Urinary bladder (tissue), 4 donors: ENCODE measurements around the gene SPSB2. TPM values are rescaled to one million over a fixed set of nuclear protein-coding genes. Genes with fewer than 3 reads are reported as not detected.

Experiments used
- DNase-seq: peaks from one replicate; pipeline ENCODE4 v3.0.0-alpha.2; 2015; ENCODE audit errors: extremely low spot score
- H3K27ac ChIP-seq: one replicate; pipeline ENCODE4 v1.5.1; 2013; ENCODE audit warnings: low read depth, mild to moderate bottlenecking, moderate library complexity
- H3K36me3 ChIP-seq: one replicate; pipeline ENCODE4 v1.6.1; 2013; ENCODE audit warnings: mild to moderate bottlenecking, moderate library complexity; ENCODE audit not compliant: insufficient read depth
- H3K4me1 ChIP-seq: one replicate; pipeline ENCODE4 v1.6.1; 2013; ENCODE audit warnings: mild to moderate bottlenecking, moderate library complexity; ENCODE audit not compliant: insufficient read depth
- H3K4me3 ChIP-seq: one replicate; pipeline ENCODE4 v1.5.1; 2013; ENCODE audit warnings: low read depth, low read length
- WGBS: extraction: QIAGEN DNeasy Blood & Tissue Kit; methylation state at CpG from one replicate; pipeline ENCODE4 v1.1.7; 2013; 5-methylcytosine and 5-hydroxymethylcytosine counted together
- polyA plus RNA-seq: library from polyadenylated mRNA; stranded (reverse); fragments of 200-250 nt; gene quantifications from one replicate; pipeline ENCODE4 v1.2.3, GENCODE V29; 2013
- total RNA-seq: library from RNA; depleted of rRNA; stranded (reverse); fragments of >200 nt; gene quantifications from one replicate; pipeline ENCODE4 v1.2.3, GENCODE V29; 2014
- donor health status: healthy with polysubstance abuse.
- donor health status: healthy.

SPSB2 gene
- total and polyA plus RNA-seq, 2 donors = 3.2 to 12.3 TPM

- H3K4me3 ChIP-seq = no peak overlapping the region
- no peaks in the 10 kb centered on the region for H3K4me1 ChIP-seq
- H3K27ac ChIP-seq = no peak overlapping the region
- no peak for DNase-seq
- H3K36me3 ChIP-seq = no peaks in the 10 kb centered on the region
- 71% methylated on average over 6 of the region's 6 CpGs for WGBS
Observed at GRCh38 chr12:6833189-6833890, 39.8 kb downstream of the SPSB2 start.

DNA sequence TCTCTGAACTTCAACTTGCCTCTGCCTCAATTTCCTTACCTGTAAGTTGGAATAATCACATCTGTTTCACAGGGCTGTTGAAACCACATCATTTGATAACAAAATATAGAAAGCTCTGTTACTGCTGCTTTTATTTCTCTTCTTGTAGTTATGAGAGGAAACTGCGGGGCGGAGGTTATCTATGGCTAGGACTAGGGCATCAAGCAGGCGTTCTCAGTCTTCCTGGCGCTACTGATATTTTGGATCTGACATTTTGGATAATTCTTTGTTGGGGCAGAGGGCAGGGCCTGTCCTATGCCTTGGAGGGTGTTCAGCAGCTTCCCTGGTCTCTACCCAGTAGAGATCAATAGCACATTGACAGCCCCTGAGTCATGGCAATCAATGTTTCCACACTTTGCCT is 41.0 kb downstream of the SPSB2 start:
- 96% methylated on average over 4 of the region's 4 CpGs for WGBS
- Histone ChIP-seq H3K4me3 (no peak overlapping the region), H3K36me3 (no peaks in the 10 kb centered on the region), H3K4me1 (no peaks in the 10 kb centered on the region), H3K27ac (no peak overlapping the region)
- no peak for DNase-seq

DNA sequence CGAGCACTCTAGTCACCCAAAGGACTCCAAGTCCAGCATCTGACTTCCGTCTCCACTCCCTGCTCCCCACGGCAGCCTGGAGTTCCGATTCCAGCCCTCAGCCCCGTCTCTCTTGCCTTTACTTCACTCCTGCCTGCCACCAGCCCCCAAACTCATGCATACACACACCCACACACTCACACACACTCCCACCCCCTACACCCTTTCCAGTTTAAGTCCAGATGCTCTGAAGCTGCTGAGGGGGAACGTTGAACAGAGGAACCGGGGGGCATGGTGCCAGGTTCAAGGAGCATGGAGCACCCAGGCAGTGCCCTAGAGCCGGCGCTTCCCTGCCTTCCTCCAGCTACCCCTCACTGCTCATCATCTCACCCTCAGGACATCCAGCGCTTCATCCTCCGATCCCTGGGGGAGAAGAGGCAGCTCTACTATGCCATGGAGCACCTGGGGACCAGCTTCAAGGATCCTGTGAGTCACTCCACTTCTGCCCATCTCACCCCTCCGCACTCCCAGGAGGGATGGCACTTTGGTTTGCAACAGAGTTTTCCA is 41.6 kb downstream of the SPSB2 start:
- Histone ChIP-seq H3K27ac (no peak overlapping the region), H3K4me1 (no peaks in the 10 kb centered on the region), H3K4me3 (no peak overlapping the region), H3K36me3 (no peaks in the 10 kb centered on the region)
- 88% methylated on average over 12 of the region's 12 CpGs for WGBS
- no peak for DNase-seq

DNA sequence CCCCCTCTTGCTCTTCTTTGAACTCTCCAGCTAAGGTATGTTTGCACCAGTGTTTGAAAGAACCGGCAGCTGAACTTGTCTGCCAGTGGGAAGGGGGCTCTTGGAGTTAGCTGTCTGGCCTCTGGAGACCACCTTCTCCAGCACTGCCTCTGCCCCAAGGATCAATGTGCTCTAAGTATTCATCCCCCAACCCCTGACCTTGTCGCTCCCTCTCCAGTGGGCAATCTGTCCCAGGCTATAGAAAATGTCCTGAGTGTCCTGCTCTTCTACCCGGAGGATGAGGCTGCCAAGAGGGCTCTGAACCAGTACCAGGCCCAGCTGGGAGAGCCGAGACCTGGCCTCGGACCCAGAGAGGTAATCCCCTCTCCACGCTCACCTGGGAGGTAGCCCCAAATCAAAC is 42.1 kb downstream of the SPSB2 start:
- Histone ChIP-seq H3K4me3 (no peak overlapping the region), H3K36me3 (no peaks in the 10 kb centered on the region), H3K27ac (no peak overlapping the region), H3K4me1 (no peaks in the 10 kb centered on the region)
- 88% methylated on average over 6 of the region's 6 CpGs for WGBS
- DNase-seq = no peak

DNA sequence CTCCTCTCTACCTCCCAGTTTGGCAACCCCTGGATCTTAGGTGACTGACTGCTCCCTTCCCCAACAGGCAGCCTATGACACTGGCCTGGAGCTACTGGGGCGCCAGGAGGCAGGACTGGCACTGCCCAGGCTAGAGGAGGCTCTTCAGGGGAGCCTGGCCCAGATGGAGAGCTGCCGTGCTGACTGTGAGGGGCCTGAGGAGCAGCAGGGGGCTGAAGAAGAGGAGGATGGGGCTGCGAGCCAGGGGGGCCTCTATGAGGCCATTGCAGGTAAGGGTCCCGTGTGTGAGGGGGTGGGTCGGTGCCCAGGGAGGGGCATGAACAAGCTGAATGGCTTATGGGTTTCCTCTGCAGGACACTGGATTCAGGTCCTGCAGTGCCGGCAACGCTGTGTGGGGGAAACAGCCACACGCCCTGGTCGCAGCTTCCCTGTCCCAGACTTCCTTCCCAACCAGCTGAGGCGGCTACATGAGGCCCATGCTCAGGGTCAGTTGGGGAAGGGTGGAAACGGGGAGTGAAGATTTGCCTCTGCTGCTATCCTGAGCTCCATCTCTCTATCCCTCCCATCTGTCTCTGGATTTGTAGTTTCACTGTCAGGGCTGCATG is 42.7 kb downstream of the SPSB2 start:
- DNase-seq = no peak
- WGBS = 81% methylated on average over 11 of the region's 11 CpGs
- no peak overlapping the region for H3K4me3 ChIP-seq

GRCh38 chr12:6829536-6830220 is 43.4 kb downstream of the SPSB2 start:
- Histone ChIP-seq H3K4me3 (peak overlapping the region; percentile 81), H3K4me1 (no peaks in the 10 kb centered on the region), H3K27ac (no peak overlapping the region), H3K36me3 (no peaks in the 10 kb centered on the region)
- 36% methylated on average over 19 of the region's 19 CpGs for WGBS
- no peak for DNase-seq

More for the DNA sequence above, 42.7 kb downstream of the SPSB2 start:
- H3K4me1 ChIP-seq = no peaks in the 10 kb centered on the region
- no peaks in the 10 kb centered on the region for H3K36me3 ChIP-seq
- no peak overlapping the region for H3K27ac ChIP-seq

DNA sequence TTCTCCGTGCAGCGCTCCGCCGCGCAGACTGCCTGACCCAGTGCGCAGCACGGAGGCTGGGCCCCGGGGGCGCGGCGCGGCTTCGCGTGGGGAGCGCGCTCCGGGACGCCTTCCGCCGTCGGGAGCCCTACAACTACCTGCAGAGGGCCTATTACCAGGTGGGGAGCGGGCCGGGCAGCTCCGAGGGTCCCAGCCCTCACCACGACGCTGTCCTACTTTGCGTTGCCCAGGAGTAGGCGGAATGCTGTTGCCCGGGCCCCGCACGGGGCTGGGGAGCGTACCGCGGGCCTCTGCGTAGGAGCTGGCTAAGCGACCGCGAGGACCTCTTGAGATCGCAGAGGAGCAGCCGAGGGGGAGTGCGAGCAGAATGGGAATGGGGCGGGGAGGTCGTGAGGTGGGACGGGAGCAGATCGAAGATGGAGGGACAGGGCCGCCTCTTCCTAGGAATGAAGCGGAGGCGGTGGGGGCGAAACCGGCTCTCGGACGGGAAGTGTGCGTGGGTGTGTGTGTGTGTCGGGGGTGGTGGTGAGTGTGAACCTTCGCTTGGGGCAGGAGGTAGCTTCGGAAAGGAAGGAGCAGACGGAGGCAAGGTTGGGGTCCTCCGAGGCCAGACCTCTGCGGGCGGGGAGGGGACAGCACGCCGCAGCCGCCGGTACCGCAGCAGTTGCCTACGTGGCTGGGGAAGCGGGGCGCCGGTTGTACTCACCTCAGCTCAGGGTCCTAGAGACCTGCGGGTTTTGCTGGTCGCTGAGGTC is 44.1 kb downstream of the SPSB2 start:
- WGBS = under 1% methylated on average over 71 of the region's 71 CpGs
- peak; percentile 40 for DNase-seq
- Histone ChIP-seq H3K27ac (peak overlapping the region; percentile 72), H3K4me3 (peak overlapping the region; percentile 81), H3K36me3 (no peaks in the 10 kb centered on the region), H3K4me1 (no peaks in the 10 kb centered on the region)

GRCh38 chr12:6827982-6828780 is 44.9 kb downstream of the SPSB2 start, which contains the start of gene P3H3:
P3H3 (plus strand) TSS chr12:6828407; CDS start chr12:6828441, 34 bp downstream.
- WGBS = under 1% methylated on average over 59 of the region's 60 CpGs

GRCh38 chr12:6827437-6827911 is 45.6 kb downstream of the SPSB2 start:
- H3K4me3 ChIP-seq = no peak overlapping the region
- no peaks in the 10 kb centered on the region for H3K4me1 ChIP-seq
- 7% methylated on average over 8 of the region's 8 CpGs for WGBS
- peak; percentile 73 for DNase-seq
- H3K27ac ChIP-seq = no peak overlapping the region
- H3K36me3 ChIP-seq = no peaks in the 10 kb centered on the region

More at GRCh38 chr12:6827982-6828780, 44.9 kb downstream of the SPSB2 start, which contains the start of gene P3H3:
- Histone ChIP-seq H3K4me3 (peak within 1 kb of the TSS; percentile 81), H3K27ac (peak within 1 kb of the TSS; percentile 72), H3K36me3 (no peaks in the 10 kb centered on the region), H3K4me1 (no peaks in the 10 kb centered on the region)
- peak; percentile 33 for DNase-seq

GRCh38 chr12:6826734-6827436 is 46.2 kb downstream of the SPSB2 start:
- H3K4me1 ChIP-seq = no peaks in the 10 kb centered on the region
- no peak overlapping the region for H3K27ac ChIP-seq
- no peak for DNase-seq
- no peak overlapping the region for H3K4me3 ChIP-seq
- H3K36me3 ChIP-seq = no peaks in the 10 kb centered on the region
- 72% methylated on average over 22 of the region's 22 CpGs for WGBS

GRCh38 chr12:6826125-6826733 is 46.9 kb downstream of the SPSB2 start:
- Histone ChIP-seq H3K4me3 (no peak overlapping the region), H3K36me3 (no peaks in the 10 kb centered on the region), H3K4me1 (no peaks in the 10 kb centered on the region), H3K27ac (no peak overlapping the region)
- WGBS = 78% methylated on average over 17 of the region's 17 CpGs
- DNase-seq = no peak
